DMS153 treated with DMSO at 0.1 percent for 48 hours (cell line): ENCODE results near the gene PHACTR2.
"Not testable (repeated sequence)": the region's sequence is repeated elsewhere in the genome, so short reads cannot be mapped to it uniquely, and the experiment has no call there.

Experiments used
- DNase-seq: peaks from one replicate; lab custom pipeline; 2025; ENCODE audit not compliant: unreplicated experiment; lab: John Stamatoyannopoulos, UW

PHACTR2 gene

GRCh38 chr6:143851706-143852105 is 173.9 kb downstream of the PHACTR2 start:
- not testable (repeated sequence) for DNase-seq

DNA sequence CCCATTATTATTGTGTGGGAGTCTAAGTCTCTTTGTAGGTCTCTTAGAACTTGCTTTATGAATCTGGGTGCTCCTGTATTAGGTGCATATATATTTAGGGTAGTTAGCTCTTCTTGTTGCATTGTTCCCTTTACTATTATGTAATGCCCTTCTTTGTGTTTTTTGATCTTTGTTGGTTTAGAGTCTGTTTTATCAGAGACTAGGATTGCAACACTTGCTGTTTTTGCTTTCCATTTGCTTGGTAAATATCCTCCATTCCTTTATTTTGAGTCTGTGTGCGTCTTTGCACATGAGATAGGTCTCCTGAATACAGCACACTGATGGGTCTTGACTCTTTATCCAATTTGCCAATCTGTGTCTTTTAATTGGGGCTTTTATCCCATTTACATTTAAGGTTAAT is 177.3 kb downstream of the PHACTR2 start:
- DNase-seq = not testable (repeated sequence)

- not testable (repeated sequence) for DNase-seq
Measured at GRCh38 chr6:143856762-143857161, 179.0 kb downstream of the PHACTR2 start.

DNA sequence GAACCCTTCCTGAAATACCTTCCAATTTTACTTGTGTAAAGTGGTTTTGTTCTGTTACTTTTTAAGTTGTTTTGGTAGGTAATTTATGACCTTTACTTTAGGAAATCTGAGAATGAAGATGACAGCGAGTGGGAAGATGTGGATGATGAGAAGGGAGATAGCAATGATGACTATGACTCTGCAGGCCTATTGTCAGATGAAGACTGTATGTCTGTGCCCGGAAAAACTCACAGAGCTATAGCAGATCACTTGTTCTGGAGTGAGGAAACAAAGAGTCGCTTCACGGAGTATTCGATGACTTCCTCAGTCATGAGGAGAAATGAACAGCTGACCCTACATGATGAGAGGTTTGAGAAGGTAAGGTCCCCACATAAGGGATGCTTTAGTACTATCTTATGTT is 179.9 kb downstream of the PHACTR2 start:
- no peak for DNase-seq

DNA sequence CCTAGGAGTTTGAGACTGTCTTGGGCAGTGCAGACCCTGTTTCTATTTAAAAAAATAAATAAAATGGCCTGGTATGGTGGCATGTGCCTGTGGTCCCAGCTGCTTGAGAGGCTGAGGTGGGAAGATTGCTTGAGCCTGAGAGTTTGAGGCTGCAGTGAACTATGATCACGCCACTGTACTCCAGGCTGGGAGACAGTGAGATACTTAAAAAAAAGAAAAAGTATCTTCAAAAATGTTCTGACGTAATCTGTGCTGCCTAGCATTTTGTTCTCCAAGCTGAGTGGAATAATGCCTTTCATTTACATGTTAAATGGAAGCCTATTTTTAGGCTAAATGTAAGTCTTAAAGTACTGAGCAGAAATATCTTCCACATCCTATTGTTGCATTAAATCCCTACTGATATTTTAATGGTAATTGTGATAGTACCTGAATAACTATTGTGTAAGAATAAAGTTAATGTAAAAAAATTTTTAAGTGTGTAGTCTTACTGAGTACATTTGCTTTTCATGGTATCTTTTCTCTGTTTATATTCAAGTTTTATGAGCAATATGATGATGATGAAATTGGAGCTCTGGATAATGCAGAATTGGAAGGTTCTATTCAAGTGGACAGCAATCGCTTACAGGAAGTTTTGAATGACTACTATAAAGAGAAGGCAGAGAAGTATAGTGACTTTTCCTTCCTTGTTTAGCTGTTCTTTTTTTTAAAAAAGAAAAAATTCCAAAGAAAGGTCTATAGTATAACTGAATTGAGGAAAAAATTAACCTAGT is 182.3 kb downstream of the PHACTR2 start:
- DNase-seq = no peak

GRCh38 chr6:143863771-143864170 is 186.0 kb downstream of the PHACTR2 start:
- DNase-seq = no peak

DNA sequence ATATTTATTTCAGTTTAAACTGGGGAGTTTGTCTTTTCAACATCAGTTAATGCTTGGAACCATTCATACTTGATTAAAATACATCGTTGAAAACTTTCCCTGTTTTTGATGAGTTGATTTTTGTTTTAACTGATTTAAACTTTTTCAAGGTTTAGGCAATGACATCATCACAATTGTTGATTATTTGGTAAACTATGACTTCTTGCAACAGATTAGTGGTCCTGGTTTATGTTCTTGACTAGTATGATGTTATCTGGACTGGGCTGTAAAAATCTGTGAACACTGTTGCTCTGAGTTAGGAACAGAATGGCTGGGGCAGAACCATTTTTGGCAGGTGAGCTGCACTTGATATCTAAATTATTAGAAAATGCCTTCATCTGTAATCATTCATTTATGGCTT is 186.5 kb downstream of the PHACTR2 start, which contains the start of gene ZC2HC1B:
ZC2HC1B (plus strand) TSS at position 241 of the 400 bp plus-strand sequence; CDS start at position 307, 66 bp downstream.
- DNase-seq = no peak

DNA sequence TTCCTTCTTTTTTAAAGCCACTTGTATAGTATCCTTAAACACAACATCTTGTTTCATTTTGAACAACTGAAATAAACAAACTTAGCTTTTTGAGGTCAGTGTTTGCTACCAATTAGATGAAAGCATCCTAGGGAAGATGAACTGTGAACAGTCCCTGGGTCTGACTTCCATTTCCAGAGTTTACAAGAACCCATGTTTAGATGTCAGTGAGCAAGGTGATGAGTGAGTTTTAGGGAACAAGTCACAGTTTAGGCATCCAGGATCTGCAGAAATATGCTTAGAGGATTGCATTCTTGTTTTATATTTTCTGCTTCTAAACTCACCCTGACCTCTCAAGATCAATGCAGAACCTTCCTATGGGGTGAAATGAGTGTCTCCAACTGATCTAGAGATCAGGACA is 189.5 kb downstream of the PHACTR2 start:
- DNase-seq = no peak

DNA sequence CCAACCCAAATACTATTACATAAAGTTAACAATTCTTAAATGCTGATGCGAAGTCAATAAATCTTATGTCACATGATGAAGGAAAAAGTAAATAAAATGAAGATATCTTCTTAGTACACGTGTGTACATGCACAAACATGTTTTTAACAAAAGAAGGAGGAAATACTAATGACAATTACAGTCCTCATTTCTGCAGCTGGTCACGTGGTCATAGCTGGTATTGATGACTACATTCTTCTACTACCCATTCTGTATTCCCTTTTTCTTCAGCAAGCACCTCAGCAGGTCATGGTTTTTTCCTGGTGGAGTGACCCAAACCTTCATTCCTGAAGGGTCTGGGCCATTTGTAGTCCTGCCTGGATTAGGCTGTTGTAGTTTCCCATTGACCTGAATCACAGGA is 191.0 kb downstream of the PHACTR2 start:
- not testable (repeated sequence) for DNase-seq

DNA sequence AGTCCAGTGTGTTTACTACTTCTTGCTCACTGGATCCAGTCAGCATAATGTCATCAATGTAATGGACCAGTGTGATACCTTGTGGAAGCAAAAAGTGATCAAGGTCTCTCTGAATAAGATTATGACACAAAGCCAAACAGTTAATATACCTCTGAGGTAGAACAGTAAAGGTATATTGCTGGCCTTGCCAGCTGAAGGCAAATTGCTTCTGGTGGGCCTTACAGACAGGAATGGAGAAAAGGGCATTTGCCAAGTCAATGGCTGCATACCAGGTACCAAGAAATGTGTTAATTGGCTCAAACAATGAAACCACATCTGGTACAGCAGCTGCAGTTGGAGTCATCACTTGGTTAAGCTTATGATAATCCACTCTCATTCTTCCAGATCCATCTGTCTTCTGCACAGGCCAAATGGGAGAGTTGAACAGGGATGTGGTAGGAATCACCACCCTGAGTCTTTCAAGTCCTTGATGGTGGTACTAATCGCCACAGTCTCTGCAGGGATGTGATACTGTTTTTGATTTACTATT is 193.5 kb downstream of the PHACTR2 start:
- not testable (repeated sequence) for DNase-seq

DNA sequence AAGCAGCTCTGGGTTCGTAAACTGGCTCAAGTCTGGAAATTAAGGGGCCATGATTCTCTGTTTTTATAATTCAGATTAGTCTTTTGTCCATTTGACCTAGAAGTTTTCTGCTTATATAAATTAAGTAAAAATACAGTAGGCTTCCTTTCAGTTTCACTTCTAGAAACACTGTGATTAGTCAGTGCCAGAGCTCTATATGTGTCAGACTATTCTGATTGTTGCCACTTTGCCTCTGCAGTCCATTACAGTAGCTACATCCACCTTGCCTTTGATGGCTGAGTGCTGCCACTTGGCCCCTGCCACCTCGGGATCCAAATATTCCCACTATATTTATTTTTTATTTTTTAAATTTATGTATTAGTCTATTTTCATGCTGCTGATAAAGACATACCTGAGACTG is 194.4 kb downstream of the PHACTR2 start:
- DNase-seq = no peak

- not testable (repeated sequence) for DNase-seq
Measured at GRCh38 chr6:143873600-143873999, 195.8 kb downstream of the PHACTR2 start.

DNA sequence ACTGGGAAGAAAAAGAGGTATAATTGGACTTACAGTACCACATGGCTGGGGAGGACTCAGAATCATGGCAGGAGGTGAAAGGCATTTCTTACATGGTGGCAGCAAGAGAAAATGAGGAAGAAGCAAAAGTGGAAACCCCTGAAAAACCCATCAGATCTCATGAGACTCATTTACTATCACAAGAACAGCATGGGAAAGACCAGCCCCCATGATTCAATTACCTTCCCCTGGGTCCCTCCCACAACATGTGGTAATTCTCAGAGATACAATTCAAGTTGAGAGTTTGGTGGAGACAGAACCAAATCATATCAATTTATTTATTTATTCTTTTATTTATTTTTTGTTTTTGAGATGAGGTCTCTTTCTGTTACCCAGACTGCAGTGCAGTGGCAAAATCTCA is 196.7 kb downstream of the PHACTR2 start:
- DNase-seq = not testable (repeated sequence)

DNA sequence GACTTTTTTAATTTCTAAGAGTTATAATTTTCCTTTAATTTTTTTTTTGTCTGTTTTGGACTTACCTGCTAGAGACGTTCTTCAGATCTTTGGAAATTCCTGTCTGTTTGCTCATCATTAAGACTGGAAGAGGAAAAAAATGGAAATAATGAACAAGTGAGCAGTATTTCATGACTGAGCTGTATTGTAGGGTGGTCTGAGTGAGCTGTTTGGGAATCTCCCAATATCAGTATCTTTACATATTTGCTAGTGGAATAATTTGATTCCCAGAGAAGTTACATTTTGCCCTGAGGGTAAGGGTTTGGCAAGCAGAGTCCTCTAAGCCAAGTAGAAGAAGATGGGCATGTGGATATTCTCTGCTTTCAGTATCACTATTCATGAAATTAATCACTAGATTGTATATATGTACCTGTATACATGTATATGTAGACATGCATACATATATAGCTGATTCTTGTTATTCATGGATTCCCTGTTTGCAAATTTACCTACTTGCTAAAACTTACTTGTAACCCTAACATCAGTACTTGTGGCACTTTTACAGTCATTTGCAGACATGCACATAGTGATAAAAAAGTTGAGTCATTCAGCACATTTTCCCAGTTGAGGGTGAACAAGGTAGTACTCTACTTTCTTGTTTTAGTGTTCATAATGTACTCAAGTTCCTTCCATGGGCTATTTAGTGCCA is 200.0 kb downstream of the PHACTR2 start:
- no peak for DNase-seq

GRCh38 chr6:143878272-143878760 is 200.6 kb downstream of the PHACTR2 start:
- no peak for DNase-seq

DNA sequence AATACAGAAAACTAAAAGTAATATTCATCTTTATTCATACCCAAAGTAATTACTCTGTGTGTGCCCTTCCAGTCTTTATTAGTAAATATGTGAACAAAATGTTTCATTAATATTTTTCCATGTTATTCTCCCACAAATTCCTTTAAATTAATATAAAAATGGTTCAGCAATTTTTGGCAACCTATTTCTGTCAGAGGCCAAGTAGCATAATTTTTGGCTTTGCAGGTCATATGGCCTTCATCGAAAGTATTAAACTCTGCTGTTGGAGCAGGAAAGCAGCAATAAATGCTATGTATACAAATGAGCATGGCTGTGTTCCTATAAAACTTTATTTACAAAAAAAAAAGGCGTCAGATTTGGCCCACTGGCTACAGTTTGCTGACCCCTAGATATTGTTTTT is 202.6 kb downstream of the PHACTR2 start:
- DNase-seq = no peak
